ENCODE results near the gene RPUSD1.
"Not testable (repeated sequence)": the region's sequence is repeated elsewhere in the genome, so short reads cannot be mapped to it uniquely, and the experiment has no call there.

The RPUSD1 gene

DNA sequence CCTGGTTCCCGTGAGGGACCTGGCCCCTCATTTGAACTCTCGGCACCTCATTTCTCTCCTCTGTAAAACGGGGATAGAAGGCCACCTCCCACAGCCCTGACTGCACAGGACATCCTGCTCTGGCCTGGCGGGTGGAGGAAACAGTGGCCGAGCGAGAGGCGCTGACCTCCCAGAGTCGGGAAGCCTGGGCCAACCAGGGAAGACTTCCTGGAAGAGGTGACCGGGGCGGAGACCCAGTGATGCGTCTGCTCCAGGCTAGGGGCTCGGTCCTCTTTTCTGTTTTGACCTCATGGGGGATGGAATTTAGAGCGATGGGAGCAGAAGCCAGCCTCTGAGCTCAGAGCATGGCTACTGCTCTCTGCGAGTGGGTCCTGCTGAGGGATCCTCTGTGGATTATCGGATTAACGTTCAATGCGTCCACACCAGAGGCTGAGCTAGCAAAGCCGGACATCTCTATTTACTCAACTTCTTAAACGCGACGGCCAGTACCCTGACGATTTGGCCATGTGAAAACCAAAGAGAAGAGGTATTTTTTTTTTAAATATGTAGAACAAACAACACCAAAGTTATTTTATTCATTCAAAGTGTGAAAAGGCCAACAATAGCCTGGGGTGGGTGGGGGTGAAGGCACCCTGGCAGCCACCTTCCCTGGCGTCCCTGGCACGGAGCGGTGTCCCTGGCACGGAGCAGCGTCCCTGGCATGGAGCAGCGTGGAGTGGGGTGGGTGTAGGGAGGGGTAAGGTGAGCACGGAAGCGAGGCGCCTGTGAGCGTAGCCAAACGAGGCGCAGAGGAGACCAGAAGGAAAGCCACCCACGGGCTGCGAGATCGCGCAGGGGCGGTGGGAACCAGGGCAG is 36.8 kb downstream of the RPUSD1 start:
- peak in 5 of 56 donors; percentile 3 to 41 (median 13) for DNase-seq

DNA sequence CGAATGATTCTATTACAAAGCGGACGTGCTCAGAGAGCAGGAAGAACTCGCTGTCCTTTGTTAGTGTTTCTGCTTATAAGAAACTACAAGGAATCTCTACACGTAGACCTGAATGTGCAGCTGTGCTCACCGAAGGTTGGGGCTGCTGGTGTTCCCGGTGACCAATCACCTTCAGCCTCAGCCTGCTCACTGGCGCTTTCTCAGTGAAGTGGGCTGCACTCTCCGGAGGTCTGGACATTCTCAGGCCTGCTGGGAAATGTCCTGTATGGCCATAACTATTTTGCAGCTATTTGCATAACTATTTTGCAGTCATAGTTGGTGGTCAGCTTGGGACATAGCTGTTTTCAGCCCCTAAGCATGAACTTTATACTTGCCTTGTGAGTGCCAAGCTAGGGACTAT is 37.7 kb downstream of the RPUSD1 start:
- no peak for DNase-seq

DNA sequence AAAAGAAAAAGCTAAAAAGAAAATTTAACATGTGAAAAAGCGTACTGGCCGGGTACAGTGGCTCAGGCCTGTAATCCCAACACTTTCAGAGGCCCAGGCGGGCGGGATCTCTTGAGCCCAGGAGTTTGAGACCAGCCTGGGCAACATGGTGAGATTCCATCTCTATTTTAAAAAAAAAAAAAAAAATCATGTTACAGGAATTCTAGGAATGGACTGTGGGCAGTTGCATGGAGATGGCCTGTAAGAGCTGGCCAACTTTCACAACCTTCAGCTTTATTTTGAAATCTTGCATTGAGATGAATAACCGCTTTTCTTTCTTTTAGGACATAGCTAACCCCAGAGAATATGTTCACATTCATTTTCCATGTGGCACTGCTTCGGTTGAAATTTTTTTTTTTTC is 39.2 kb downstream of the RPUSD1 start:
- no peak for DNase-seq

- DNase-seq = no peak
Measured at GRCh38 chr16:747978-748746, 40.0 kb downstream of the RPUSD1 start.

DNA sequence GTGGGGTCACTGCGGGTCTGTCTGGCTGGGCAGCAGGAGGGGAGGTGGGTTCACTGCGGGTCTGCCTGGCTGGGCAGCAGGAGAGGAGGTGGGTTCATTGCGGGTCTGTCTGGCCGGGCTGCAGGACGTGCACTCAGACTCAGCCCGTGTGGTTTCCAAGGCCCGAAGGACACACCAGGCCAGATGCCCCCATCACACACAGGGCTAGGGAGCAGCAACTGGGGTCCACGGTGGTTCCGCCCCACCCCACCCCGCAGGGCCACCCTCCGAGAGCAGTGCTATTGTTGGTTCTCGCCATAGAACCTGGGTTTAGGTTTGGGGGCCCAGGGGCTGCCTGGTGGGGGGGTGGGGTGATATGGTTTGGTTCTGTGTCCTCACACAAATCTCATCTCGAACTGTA is 41.5 kb downstream of the RPUSD1 start:
- DNase-seq = no peak

DNA sequence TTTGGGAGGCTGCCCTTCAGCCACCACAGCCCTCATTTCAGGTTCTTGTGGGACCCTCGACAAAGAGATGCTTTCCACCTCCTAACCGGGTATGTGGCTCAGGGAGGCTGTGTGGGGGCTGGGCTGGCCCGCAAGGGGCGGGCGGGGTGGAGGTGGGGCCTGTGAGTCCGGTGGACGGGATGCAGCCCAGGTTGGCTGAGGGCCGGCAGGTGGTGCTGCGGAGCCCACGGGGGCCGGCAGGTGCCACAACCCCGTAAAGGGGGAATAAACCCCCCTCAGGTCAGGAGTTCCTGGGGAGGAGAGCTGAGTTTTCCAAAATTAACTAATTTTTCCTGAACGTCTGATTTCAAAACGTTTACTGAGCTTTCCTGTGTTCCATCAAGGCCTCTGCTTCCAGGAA is 42.4 kb downstream of the RPUSD1 start:
- DNase-seq = no peak

- DNase-seq = no peak
Measured at GRCh38 chr16:743794-744500, 44.2 kb downstream of the RPUSD1 start.

DNA sequence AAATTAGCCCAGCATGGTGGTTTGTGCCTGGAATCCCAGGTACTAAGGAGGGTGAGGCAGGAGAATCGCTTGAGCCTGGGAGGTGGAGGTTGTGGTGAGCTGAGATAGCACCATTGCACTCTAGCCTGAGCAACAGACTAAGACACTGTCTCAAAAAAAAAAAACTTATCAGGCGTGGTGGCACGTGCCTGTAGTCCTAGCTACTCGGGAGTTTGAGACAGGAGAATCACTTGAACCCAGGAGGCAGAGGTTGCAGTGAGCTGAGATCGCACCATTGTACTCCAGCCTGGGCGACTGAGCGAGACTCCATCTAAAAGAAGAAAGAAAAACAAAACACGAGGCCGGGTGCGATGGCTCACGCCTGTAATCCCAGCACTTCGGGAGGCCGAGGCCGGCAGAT is 45.3 kb downstream of the RPUSD1 start:
- DNase-seq = not testable (repeated sequence)

DNA sequence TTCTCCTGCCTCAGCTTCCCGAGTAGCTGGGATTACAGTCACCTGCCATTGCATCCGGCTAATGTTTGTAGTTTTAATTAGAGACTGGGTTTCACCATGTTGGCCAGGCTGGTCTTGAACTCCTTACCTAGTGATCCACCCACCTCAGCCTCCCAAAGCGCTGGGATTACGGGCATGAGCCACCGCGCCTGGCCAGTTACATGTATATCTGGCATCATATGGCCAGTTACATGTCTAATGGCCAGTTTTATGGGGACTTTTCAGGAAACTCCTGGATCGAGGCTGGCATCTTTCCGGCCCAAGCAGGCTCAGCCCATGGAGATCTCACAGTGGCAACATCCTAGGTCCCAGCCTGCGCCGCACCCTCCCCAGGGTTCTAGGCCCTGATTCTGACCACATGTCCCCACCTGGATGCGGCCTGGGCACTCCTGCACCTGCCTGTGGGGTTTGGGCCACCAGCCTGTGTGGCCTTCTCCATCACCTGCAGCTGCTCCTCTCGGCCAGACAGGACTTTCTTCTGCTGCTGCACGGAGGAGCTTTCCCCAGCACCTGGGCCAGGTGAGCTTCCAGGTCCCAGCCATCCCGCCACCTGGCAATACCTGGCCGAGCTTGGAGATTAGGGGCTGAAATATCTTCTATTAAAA is 46.1 kb downstream of the RPUSD1 start:
- DNase-seq = no peak

GRCh38 chr16:740764-741505 is 47.2 kb downstream of the RPUSD1 start, which contains the start of gene CIAO3:
TSS of gene CIAO3 (minus strand) at chr16:740997. CDS start at chr16:740985, 12 bp downstream.
- DNase-seq = peak in 55 of 56 donors; percentile 37 to 91 (median 78)

DNA sequence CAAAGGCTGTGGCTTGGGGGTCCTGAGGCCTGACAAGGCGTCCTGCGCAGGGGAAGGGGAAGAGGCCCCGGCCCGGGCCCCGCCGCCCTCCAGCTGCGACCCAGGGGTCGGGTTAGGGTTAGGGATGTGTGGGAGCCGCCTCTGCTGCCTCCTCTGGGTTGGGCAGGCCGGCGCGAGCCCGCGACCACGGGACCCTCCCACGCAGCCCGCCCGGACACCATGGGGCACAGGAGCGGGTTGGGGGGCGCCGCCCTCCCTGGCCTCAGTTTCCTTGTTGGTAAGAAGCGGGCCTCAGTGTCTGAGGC is 47.8 kb downstream of the RPUSD1 start:
- DNase-seq = peak in 2 of 56 donors; percentile 35 to 53

DNA sequence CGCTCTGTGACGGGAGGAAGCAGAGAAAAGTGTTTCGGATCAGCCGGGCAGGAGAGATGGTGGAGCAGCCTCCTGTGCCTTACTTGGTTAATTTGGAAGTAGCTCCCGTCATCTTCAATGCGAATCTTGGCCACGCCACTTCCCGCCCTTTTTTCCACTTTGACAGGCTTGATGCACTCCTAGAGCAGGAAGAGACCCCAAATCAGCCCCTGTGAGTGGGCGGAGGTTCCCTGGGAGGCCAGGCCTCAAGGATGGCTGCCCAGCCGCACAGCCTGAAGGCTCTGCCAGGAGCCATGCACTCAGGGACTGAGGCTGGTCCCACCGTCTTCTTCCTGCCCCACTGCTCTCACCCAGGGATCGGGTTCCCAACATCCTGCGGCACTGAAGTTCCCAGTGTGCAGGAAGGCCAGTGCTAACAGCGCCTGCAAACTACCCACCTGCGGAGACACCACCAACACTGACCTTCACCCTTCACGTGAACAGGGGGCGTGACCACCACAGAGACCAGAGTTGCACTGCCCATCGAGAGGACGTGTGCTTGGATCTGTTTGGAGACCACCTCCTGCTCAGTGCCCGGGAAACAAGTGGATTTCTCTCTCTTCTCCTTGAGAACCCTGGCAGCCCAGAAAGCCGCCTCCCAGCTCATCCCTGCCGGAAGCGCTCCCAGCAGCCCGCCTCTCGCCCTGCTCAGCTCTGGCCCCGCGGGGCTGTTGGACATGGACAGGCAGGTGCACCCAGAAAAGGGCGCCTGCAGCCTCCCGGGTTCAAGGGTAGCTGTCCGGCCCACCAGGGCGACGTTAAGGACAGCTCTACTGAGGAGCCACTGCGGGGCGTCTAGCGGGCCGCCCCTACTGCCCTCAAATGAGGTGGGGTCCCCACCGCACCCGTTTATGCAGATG is 48.4 kb downstream of the RPUSD1 start:
- DNase-seq = no peak

DNA sequence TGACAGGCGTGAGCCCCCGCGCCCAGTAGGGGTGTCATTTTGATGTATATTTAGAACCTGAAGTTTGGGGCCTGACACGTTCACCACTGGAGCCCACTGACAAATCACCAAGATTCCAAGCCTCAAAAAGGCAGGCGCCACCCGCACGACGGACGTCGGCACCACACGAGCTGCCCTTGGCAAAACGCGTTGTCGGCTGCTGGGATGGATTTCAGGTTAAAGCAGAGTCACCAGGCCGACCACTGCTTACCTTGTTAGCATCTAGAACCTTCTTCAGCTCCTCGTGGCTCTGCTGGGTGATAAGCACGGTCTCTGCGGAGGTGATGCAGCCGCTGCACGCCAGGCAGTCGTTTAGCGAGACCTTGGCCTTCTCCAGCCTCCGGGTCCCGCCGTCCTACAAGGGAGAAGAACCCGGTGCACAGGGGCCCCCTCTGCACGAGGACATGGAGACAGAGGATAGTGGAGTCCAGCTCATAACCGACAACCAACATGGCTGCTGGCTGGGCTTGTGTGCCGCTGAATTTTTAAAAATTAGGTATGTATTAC is 51.2 kb downstream of the RPUSD1 start:
- DNase-seq = no peak

- peak in 2 of 56 donors; percentile 20 to 22 for DNase-seq
Measured at GRCh38 chr16:735982-736453, 52.2 kb downstream of the RPUSD1 start.

DNA sequence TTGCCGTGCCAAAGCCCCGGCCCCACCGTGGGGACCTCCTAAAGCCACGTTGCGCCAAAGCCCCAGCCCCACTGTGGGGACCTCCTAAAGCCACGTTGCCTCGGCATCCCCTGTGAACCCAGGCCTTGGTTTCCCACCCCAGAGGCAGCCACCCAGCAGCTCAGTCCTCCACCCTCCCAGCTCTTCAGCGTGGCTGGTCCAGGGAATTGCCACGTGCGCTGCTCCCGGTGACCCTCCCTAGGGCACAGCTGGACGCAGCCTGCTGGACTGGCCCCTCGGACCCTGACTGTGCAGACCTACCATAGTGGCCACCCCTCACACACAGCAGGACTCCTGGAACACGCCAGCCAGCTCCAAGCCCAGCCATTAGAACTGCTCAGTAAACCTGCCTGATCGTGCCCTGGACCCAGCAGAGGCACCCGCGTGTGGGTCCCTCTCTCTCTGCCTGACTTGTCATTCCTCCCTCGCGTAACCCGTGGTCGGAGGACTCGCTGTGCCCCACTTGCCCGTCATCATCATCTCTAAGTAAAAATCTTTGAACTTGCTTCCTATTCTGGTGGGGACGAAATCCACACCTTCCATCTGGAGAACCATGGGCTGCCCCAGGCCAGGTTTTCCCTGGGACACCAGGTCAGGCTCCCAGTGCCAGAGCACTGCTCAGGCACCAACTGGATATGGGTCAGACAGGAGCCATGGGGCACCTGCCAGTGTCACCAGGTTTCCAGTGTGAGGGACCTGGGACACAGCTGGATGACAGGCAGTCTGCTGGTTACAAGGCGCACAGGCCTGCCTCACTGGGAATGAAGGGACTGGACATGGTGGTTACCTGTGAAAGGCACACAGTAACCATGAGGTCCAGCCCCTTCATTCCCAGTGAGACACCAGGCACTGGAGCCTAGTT is 53.0 kb downstream of the RPUSD1 start:
- DNase-seq = no peak

Measured in nucleus accumbens (tissue), 56 donors.